NCI-H82 (cell line): ENCODE results near the gene MRPS23.
A peak's percentile ranks its signal among the peaks of the same experiment; 100 is the strongest.

Experiments
- DNase-seq: peaks from one replicate; lab custom pipeline; 2025; lab: John Stamatoyannopoulos, UW

Gene MRPS23

GRCh38 chr17:57838453-57838852 is 11.4 kb downstream of the MRPS23 start:
- no peak for DNase-seq

- DNase-seq: no peak
Observed at GRCh38 chr17:57835333-57835900, 14.4 kb downstream of the MRPS23 start.

GRCh38 chr17:57834146-57834741 is 15.6 kb downstream of the MRPS23 start:
- DNase-seq: peak; percentile 56

GRCh38 chr17:57833179-57833939 is 16.5 kb downstream of the MRPS23 start:
- DNase-seq: peak; percentile 90

GRCh38 chr17:57832314-57833178 is 17.3 kb downstream of the MRPS23 start:
- DNase-seq: peak; percentile 68

- DNase-seq: no peak
Observed at GRCh38 chr17:57830880-57831279, 19.0 kb downstream of the MRPS23 start.

- DNase-seq: peak; percentile 88
Observed at GRCh38 chr17:57823469-57824401, 26.1 kb downstream of the MRPS23 start.

GRCh38 chr17:57819867-57820266 is 30.0 kb downstream of the MRPS23 start:
- DNase-seq: no peak

- DNase-seq: no peak
Observed at GRCh38 chr17:57819285-57819684, 30.6 kb downstream of the MRPS23 start.

GRCh38 chr17:57818066-57818465 is 31.8 kb downstream of the MRPS23 start:
- no peak for DNase-seq

- DNase-seq: no peak
Observed at GRCh38 chr17:57817299-57817698, 32.5 kb downstream of the MRPS23 start.

GRCh38 chr17:57814421-57814820 is 35.4 kb downstream of the MRPS23 start:
- no peak for DNase-seq

- DNase-seq: peak; percentile 52
Observed at GRCh38 chr17:57811638-57812280, 38.1 kb downstream of the MRPS23 start.

- peak; percentile 67 for DNase-seq
Observed at GRCh38 chr17:57810721-57811637, 38.9 kb downstream of the MRPS23 start.

- no peak for DNase-seq
Observed at GRCh38 chr17:57809879-57810278, 40.0 kb downstream of the MRPS23 start.

- peak; percentile 82 for DNase-seq
Observed at GRCh38 chr17:57808882-57809281, 41.0 kb downstream of the MRPS23 start.

GRCh38 chr17:57806167-57806830 is 43.5 kb downstream of the MRPS23 start:
- peak; percentile 96 for DNase-seq

GRCh38 chr17:57803021-57803420 is 46.8 kb downstream of the MRPS23 start:
- DNase-seq: no peak
